HT-29 (cell line): ENCODE results near the gene SLC25A12. TPM values are rescaled to one million over a fixed set of nuclear protein-coding genes. Genes with fewer than 3 reads are reported as not detected.
"Not testable (repeated sequence)": the region's sequence is repeated elsewhere in the genome, so short reads cannot be mapped to it uniquely, and the experiment has no call there.

Experiments
- DNase-seq: peaks from one replicate; pipeline ENCODE4 v3.0.0-alpha.2; 2015; ENCODE audit warnings: low spot score
- total RNA-seq: library from RNA; depleted of rRNA; stranded (reverse); fragments of >200 nt; shearing (Covaris generic); gene quantifications from 2 replicates; pipeline ENCODE4 v1.2.3, GENCODE V29; 2014; rRNA removed

Gene SLC25A12, protein sequence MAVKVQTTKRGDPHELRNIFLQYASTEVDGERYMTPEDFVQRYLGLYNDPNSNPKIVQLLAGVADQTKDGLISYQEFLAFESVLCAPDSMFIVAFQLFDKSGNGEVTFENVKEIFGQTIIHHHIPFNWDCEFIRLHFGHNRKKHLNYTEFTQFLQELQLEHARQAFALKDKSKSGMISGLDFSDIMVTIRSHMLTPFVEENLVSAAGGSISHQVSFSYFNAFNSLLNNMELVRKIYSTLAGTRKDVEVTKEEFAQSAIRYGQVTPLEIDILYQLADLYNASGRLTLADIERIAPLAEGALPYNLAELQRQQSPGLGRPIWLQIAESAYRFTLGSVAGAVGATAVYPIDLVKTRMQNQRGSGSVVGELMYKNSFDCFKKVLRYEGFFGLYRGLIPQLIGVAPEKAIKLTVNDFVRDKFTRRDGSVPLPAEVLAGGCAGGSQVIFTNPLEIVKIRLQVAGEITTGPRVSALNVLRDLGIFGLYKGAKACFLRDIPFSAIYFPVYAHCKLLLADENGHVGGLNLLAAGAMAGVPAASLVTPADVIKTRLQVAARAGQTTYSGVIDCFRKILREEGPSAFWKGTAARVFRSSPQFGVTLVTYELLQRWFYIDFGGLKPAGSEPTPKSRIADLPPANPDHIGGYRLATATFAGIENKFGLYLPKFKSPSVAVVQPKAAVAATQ
- total RNA-seq, result 10.1 and 10.5 TPM in 2 replicates

DNA sequence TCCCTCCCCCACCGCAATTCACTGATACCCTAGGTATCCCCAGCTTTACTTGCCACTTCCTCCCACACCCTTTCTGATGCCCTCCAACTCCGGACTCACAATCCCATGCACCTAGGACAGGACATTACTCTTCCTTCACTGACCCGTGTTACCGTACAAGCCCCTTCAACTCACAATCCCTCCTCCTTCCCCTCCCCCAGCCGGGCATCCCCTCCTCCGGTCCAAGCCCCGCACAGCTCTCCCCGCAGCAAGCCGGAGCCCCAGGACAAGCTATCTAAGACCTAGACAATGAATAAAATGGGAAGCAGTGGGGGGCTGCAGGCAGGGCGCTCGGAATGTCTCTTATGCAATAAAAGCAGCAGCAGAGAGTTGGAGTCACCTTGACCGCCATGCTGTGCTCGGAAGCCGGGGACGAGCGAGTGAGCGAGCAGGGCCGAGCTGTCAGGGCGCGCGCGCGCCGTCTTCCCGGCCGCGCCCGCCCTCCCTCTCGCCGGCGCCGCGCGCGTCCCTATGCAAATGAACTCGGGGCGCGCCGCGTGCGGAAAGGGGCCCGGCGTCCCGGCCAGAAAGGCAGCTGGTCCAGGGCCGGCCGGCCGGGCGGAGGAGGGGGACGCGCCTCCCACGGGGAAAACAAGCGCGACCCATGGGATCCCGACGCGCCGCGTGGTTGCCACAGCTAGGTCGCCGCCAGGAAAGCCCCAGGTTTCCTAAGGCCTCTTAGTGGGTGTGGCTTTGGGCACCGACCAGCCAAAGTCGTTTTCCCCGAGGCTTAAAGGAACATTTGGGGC is at the start of gene SLC25A12:
TSS of gene SLC25A12 (minus strand) at position 421 of the 788 bp plus-strand sequence. CDS start at position 391, 30 bp downstream.
- peak; percentile 85 for DNase-seq

DNA sequence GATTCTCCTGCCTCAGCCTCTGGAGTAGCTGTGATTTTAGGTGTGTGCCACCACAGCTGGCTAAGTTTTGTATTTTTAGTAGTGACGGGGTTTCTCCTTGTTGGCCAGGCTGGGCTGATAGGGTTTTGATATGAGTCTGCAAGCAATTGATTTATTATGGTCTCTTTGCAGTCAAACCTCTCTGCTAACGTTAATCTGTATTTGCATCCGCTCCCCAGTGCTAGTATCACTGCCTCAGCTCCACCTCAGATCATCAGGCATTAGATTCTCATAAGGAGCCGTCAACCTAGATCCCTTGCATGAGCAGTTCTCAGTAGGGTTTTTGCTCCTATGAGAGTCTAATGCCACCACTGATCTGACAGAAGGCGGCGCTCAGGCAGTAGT is 47.3 kb upstream of the SLC25A12 start:
- DNase-seq, result no peak

GRCh38 chr2:171939743-171940071 is 45.7 kb upstream of the SLC25A12 start:
- DNase-seq, result no peak

GRCh38 chr2:171939058-171939742 is 45.2 kb upstream of the SLC25A12 start:
- no peak for DNase-seq

GRCh38 chr2:171930385-171930784 is 36.3 kb upstream of the SLC25A12 start:
- no peak for DNase-seq

- no peak for DNase-seq
Observed at GRCh38 chr2:171924170-171924942, 30.3 kb upstream of the SLC25A12 start.

- peak; percentile 51 for DNase-seq
Observed at GRCh38 chr2:171923206-171923605, 29.2 kb upstream of the SLC25A12 start.

GRCh38 chr2:171922230-171923022 is 28.4 kb upstream of the SLC25A12 start, which contains the start of gene HAT1:
TSS of gene HAT1 (plus strand) at chr2:171922461. CDS start at chr2:171922501, 40 bp downstream.
- DNase-seq, result peak; percentile 97

DNA sequence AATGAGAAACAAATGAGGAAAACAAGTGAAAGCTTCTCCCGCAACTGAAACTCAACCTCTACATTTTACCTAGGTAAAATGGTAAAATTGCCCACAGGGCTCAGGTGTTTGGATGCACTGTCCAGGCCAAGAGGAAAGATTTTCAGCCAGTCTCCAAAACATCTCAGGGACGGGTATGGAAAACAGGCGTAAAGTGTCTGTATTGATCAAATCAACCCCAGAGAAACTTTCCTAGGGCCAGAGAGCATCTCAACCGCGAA is 27.9 kb upstream of the SLC25A12 start:
- DNase-seq, result no peak

- no peak for DNase-seq
Observed at GRCh38 chr2:171919453-171919852, 25.4 kb upstream of the SLC25A12 start.

DNA sequence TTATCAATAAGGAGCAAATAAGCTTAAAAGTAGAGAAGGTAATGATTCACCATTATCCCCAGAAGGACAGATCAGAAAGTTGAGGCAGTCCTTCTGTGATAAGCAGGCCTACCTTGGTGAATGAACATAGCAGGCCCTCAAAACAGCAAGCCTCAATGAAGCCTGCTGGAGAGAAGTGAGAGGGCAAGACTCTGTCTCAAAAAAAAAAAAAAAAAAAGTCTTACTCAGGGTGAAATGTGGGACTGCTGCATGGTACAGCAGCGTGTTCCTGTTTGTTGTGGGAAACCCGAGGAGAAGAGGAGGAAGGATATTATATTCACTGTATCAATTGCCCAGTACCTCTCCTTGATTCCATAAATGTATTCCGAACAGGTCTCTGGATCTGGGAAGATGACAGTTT is 19.5 kb upstream of the SLC25A12 start:
- no peak for DNase-seq

DNA sequence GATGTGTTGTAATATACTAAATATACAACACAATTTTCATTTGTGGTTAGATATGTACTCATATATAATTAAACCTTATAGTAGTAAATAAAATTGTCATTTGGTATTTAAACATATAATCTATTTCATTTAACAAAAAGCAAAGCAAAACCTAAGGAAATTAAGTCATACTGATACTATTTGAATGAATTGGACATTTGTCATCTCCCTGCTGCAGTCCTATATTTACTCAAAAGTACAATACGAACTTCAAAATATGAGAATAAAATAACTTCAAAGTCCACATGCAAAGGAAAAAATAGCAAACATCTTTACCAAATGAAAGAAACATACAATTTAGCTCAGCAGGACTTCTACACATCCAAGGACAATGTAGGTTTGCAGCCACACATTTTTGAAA is 16.4 kb upstream of the SLC25A12 start:
- DNase-seq, result no peak

GRCh38 chr2:171909266-171909665 is 15.2 kb upstream of the SLC25A12 start:
- DNase-seq, result no peak

DNA sequence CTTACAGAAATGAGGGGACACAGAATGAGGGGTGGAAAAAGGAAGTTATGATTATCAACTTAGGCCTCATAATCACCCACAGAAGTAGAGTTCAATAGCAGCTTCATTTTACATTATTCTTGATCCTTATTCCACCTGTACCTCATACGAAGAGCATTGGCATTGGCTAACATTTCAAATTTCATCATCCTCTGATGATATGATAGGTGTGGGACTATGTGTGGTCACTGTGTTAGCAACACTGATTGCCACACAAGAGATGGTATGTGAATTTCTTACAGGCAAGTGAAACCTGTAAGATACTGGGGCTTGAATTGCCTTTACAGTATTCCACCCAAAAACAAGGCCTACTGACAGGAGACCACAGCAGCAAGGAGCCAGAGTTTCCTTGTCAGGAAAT is 14.2 kb upstream of the SLC25A12 start:
- no peak for DNase-seq

- no peak for DNase-seq
Observed at GRCh38 chr2:171902840-171903420, 8.9 kb upstream of the SLC25A12 start.

GRCh38 chr2:171899623-171900282 is 5.7 kb upstream of the SLC25A12 start:
- not testable (repeated sequence) for DNase-seq

DNA sequence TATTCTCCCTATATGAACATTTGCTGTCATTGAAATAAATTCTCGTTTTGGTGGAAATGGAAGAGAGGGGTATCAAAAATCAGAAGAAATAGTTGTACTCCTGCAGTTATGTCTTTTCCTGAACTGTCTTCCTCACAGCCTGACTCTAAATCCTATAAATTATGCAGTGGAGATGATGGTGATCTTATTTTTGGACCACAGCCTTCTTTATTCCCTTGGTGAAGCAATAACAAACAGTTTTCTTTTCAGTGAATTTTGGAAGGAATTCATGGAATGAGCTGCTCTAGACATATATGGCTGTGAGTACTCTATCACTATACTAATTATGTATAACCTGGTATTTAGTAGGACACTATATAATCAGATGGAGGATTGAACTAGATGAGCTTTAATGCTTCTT is 1.7 kb upstream of the SLC25A12 start:
- DNase-seq, result no peak

DNA sequence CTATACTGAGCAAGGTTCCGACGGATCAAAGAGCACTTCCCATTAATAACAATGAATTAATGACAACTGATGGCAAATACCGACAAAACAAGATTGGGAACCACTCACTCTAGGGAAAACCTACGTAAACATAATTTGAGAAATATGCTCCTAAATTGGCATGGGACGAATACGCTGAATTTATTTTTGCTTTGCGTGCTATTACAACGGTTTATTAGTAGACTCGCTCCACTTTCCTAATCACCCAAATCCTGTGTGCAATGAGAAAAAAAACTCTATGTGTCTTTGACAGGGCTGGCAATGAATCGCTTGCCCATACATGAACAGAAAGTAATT is 536 bp upstream of the SLC25A12 start:
- DNase-seq, result no peak

GRCh38 chr2:171893196-171893823 is 734 bp downstream of the SLC25A12 start:
- peak; percentile 23 for DNase-seq
